GM23338 (cell line): Measurements from ENCODE around the gene SIVA1.

ENCODE experiments used
- CREB1 ChIP-seq: fragments of 250-450 bp; sonication (Bioruptor Pico); IDR thresholded peaks from 2 replicates; pipeline ENCODE4 v1.5.0; 2020; ENCODE audit warnings: low read depth, mild to moderate bottlenecking, moderate library complexity
- CTCF ChIP-seq, 2 experiments: fragments of 200-600 bp in 1 of 2; sonication (generic) in 1 of 2; conservative IDR thresholded peaks; 2 replicates each; pipeline versions ENCODE4 v1.5.1 to v1.6.1; 2016 to 2017; ENCODE audit warnings: antibody characterized with exemption in 2 of 2, low read depth in 2 of 2, mild to moderate bottlenecking in 2 of 2, moderate library complexity in 1 of 2
- ETS1 ChIP-seq: IDR thresholded peaks from 2 replicates; pipeline ENCODE4 v1.6.1; 2016; ENCODE audit warnings: antibody characterized with exemption
- EZH2 ChIP-seq: fragments of 200-600 bp; sonication (generic); IDR thresholded peaks from one replicate; pipeline ENCODE4 v1.8.0; 2017; ENCODE audit warnings: antibody characterized with exemption, mild to moderate bottlenecking, low read depth; ENCODE audit not compliant: unreplicated experiment
- EZH2phosphoT487 ChIP-seq: fragments of 200-600 bp; sonication (generic); IDR thresholded peaks from one replicate; pipeline ENCODE4 v1.8.1; 2018; ENCODE audit warnings: antibody characterized with exemption; ENCODE audit not compliant: unreplicated experiment
- NANOG ChIP-seq: IDR thresholded peaks from 2 replicates; pipeline ENCODE4 v1.6.1; 2016; ENCODE audit warnings: antibody characterized with exemption, borderline replicate concordance
- POLR2AphosphoS5 ChIP-seq: IDR thresholded peaks from 2 replicates; pipeline ENCODE4 v1.6.1; 2016; ENCODE audit warnings: antibody characterized with exemption, low read depth
- REST ChIP-seq: IDR thresholded peaks from one replicate; pipeline ENCODE4 v1.6.1; 2018; ENCODE audit warnings: antibody characterized with exemption; ENCODE audit not compliant: unreplicated experiment
- STAT1 ChIP-seq: IDR thresholded peaks from one replicate; pipeline ENCODE4 v1.6.1; 2016; ENCODE audit warnings: antibody characterized with exemption; ENCODE audit not compliant: unreplicated experiment
- ZNF114 ChIP-seq: fragments of 250-450 bp; sonication (Bioruptor Pico); IDR thresholded peaks from 2 replicates; pipeline ENCODE4 v1.5.0; 2020; ENCODE audit warnings: mild to moderate bottlenecking, moderate library complexity
- ZNF331 ChIP-seq: fragments of 250-450 bp; sonication (Bioruptor Pico); IDR thresholded peaks from 2 replicates; pipeline ENCODE4 v1.5.0; 2020; ENCODE audit warnings: low read depth, mild to moderate bottlenecking, moderate library complexity

- TF ChIP-seq CTCF (conservative IDR thresholded peaks at IDR 0.05; ENCODE audit: low read depth in 2 of 2) (no peak), CREB1 (CRISPR knock-in tag) (no peak), ZNF331 (CRISPR knock-in tag) (no peak), POLR2AphosphoS5 (no peak), EZH2 (no peak), EZH2phosphoT487 (no peak), ZNF114 (CRISPR knock-in tag) (no peak), ETS1 (no peak), REST (no peak), NANOG (no peak), STAT1 (no peak)
Measured at GRCh38 chr14:104714066-104714465, 38.9 kb upstream of the SIVA1 start.
